Duodenal mucosa (tissue), 2 donors: ENCODE data around the gene TRAM2.
A peak's percentile ranks its signal among the peaks of the same experiment; 100 is the strongest.

Experiments used
- H3K27ac ChIP-seq: one replicate; pipeline ENCODE4 v1.7.0; 2013; ENCODE audit warnings: low read depth, low read length
- H3K27me3 ChIP-seq, 2 donors: one replicate each; pipeline ENCODE4 v1.7.0; 2013; ENCODE audit warnings: low read length in 2 of 2, control low read depth in 1 of 2; ENCODE audit not compliant: insufficient read depth in 2 of 2, control insufficient read depth in 1 of 2
- H3K36me3 ChIP-seq, 2 donors: one replicate each; pipeline ENCODE4 v1.7.0; 2013; ENCODE audit warnings: low read length in 2 of 2, control low read depth in 1 of 2; ENCODE audit not compliant: insufficient read depth in 2 of 2, control insufficient read depth in 1 of 2
- H3K4me1 ChIP-seq, 2 donors: one replicate each; pipeline ENCODE4 v1.7.0; 2013; ENCODE audit warnings: low read length in 2 of 2, control low read depth in 1 of 2; ENCODE audit not compliant: insufficient read depth in 2 of 2, control insufficient read depth in 1 of 2
- H3K4me3 ChIP-seq, 2 donors: one replicate each; pipeline ENCODE4 v1.7.0; 2013; ENCODE audit warnings: low read length in 2 of 2, low read depth in 1 of 2
- H3K9ac ChIP-seq, 2 donors: one replicate each; pipeline ENCODE4 v1.7.0; 2013; ENCODE audit warnings: low read length in 2 of 2, low read depth in 1 of 2
- H3K9me3 ChIP-seq, 2 donors: one replicate each; pipeline ENCODE4 v1.7.0; 2013; ENCODE audit warnings: low read length in 2 of 2, control low read depth in 1 of 2; ENCODE audit not compliant: control insufficient read depth in 1 of 2

TRAM2 gene

GRCh38 chr6:52571099-52571755 lies 5.6 kb downstream of the TRAM2 start:
- no peaks in the 10 kb centered on the region for H3K36me3 ChIP-seq
- H3K27me3 ChIP-seq, result no peaks in the 10 kb centered on the region
- no peaks in the 10 kb centered on the region for H3K9me3 ChIP-seq
- no peak overlapping the region for H3K27ac ChIP-seq
- peaks cover 44 to 59% of the 10 kb centered on the region in 2 donors for H3K4me1 ChIP-seq
- no peak overlapping the region for H3K4me3 ChIP-seq
- H3K9ac ChIP-seq, result no peak overlapping the region

- Histone ChIP-seq H3K27me3 (no peaks in the 10 kb centered on the region), H3K4me3 (no peak overlapping the region), H3K9me3 (no peaks in the 10 kb centered on the region), H3K9ac (no peak overlapping the region), H3K4me1 (peaks cover 46 to 59% of the 10 kb centered on the region in 2 donors), H3K27ac (no peak overlapping the region), H3K36me3 (no peaks in the 10 kb centered on the region)
Measured at GRCh38 chr6:52570291-52570700, 6.6 kb downstream of the TRAM2 start.

GRCh38 chr6:52568320-52568719 lies 8.5 kb downstream of the TRAM2 start:
- no peaks in the 10 kb centered on the region for H3K36me3 ChIP-seq
- no peak overlapping the region for H3K4me3 ChIP-seq
- peaks cover 45 to 56% of the 10 kb centered on the region in 2 donors for H3K4me1 ChIP-seq
- no peaks in the 10 kb centered on the region for H3K27me3 ChIP-seq
- no peak overlapping the region for H3K27ac ChIP-seq
- no peaks in the 10 kb centered on the region for H3K9me3 ChIP-seq
- no peak overlapping the region for H3K9ac ChIP-seq

DNA sequence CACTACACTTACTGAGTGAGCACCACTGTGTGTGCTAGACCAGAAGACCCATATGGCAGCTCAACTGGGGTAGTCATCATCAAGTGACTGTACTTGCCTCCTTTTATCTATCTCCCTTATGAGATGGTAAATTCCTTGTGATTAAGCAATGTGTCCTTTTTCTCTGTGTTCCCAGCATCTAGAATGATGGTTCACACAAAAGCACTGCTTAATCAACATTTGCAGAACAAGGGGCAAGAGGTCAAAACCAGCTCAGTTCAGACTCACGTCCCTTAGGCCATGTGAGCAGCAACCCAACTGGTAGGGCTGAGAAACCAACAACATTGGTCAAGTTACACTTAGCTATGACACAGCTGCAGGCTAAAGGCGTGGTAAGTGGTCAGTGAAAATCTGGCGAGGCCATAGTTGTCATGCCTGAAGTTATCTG lies 10.0 kb downstream of the TRAM2 start:
- no peaks in the 10 kb centered on the region for H3K36me3 ChIP-seq
- H3K27ac ChIP-seq, result peak overlapping the region; percentile 17

GRCh38 chr6:52566201-52566600 lies 10.7 kb downstream of the TRAM2 start:
- Histone ChIP-seq H3K9ac (no peak overlapping the region), H3K27ac (peak overlapping the region; percentile 17), H3K4me3 (no peak overlapping the region), H3K4me1 (peaks cover 49 to 50% of the 10 kb centered on the region in 2 donors), H3K9me3 (no peaks in the 10 kb centered on the region), H3K27me3 (no peaks in the 10 kb centered on the region), H3K36me3 (no peaks in the 10 kb centered on the region)

More for the DNA sequence above, 10.0 kb downstream of the TRAM2 start:
- no peaks in the 10 kb centered on the region for H3K9me3 ChIP-seq
- H3K4me1 ChIP-seq, result peaks cover 50 to 54% of the 10 kb centered on the region in 2 donors
- H3K9ac ChIP-seq, result no peak overlapping the region
- H3K27me3 ChIP-seq, result no peaks in the 10 kb centered on the region
- no peak overlapping the region for H3K4me3 ChIP-seq

DNA sequence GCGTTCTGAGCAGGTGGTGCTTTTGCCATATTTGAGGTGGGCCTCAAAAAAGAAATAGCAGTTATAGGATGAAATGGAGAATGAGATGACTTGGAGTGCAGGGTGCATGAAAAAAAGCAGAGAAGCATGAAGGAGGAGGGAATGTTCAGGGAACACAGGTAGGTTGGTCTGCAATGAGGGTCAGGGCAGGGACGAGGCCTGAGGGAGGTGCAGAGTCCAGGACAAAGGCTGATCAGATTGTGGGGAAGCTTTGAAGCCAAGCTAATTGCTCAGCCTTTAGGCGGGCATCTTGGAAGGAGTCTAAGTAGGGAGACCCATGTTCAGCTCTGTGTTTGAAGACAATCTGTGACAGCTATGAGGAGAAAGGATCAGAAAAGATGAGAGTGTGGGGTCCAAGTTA lies 12.0 kb downstream of the TRAM2 start:
- Histone ChIP-seq H3K4me3 (no peak overlapping the region), H3K9me3 (no peaks in the 10 kb centered on the region), H3K27ac (no peak overlapping the region), H3K9ac (no peak overlapping the region), H3K36me3 (no peaks in the 10 kb centered on the region), H3K4me1 (peaks cover 50 to 54% of the 10 kb centered on the region in 2 donors), H3K27me3 (no peaks in the 10 kb centered on the region)

- H3K4me1 ChIP-seq, result peaks cover 48 to 61% of the 10 kb centered on the region in 2 donors
- H3K27ac ChIP-seq, result no peak overlapping the region
- H3K9me3 ChIP-seq, result no peaks in the 10 kb centered on the region
- H3K27me3 ChIP-seq, result no peaks in the 10 kb centered on the region
- no peaks in the 10 kb centered on the region for H3K36me3 ChIP-seq
- H3K9ac ChIP-seq, result no peak overlapping the region
- H3K4me3 ChIP-seq, result no peak overlapping the region
Measured at GRCh38 chr6:52562911-52563310, 13.9 kb downstream of the TRAM2 start.

GRCh38 chr6:52560462-52560861 lies 16.4 kb downstream of the TRAM2 start:
- Histone ChIP-seq H3K9ac (no peak overlapping the region), H3K27me3 (no peaks in the 10 kb centered on the region), H3K4me1 (peaks cover 30 to 44% of the 10 kb centered on the region in 2 donors), H3K27ac (no peak overlapping the region), H3K36me3 (no peaks in the 10 kb centered on the region), H3K4me3 (no peak overlapping the region), H3K9me3 (no peaks in the 10 kb centered on the region)

DNA sequence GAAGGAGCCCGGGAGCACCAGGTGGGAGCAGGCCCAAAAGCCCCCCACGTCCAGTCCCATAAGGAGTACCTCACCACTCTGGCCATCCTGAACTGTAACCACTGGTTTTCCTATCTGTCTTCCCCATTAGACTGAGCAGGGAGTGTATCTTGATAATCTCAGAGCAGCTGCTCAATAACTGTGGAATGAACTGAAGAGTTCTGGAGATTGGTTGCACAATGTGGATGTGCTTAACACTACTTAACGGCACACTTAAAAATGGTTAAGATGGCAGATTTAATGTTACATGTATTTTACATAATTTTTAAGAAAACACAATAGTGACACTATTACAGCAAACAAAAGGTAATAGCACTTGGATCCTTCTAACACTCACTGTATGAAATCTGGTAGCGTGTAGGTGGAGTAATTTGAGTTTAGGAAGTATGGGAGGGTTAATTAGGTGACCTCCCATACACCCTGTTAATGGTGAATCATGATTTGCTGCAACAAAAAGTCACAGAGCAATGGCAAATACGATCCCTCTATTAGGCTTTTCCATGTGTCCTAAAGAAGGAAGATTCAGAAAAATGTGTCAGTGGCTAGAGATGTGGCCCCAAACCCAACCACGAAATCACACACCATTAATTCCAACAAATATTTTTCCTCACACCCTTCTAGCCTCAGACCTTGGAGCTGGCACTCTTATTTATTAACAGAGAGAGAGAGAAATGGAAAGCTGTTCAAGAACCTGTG lies 18.4 kb downstream of the TRAM2 start:
- H3K4me3 ChIP-seq, result no peak overlapping the region
- no peak overlapping the region for H3K27ac ChIP-seq
- H3K36me3 ChIP-seq, result no peaks in the 10 kb centered on the region
- peaks cover 13 to 29% of the 10 kb centered on the region in 2 donors for H3K4me1 ChIP-seq
- no peaks in the 10 kb centered on the region for H3K9me3 ChIP-seq
- peak overlapping the region in 1 of 2 donors; percentile 11 for H3K9ac ChIP-seq
- no peaks in the 10 kb centered on the region for H3K27me3 ChIP-seq

DNA sequence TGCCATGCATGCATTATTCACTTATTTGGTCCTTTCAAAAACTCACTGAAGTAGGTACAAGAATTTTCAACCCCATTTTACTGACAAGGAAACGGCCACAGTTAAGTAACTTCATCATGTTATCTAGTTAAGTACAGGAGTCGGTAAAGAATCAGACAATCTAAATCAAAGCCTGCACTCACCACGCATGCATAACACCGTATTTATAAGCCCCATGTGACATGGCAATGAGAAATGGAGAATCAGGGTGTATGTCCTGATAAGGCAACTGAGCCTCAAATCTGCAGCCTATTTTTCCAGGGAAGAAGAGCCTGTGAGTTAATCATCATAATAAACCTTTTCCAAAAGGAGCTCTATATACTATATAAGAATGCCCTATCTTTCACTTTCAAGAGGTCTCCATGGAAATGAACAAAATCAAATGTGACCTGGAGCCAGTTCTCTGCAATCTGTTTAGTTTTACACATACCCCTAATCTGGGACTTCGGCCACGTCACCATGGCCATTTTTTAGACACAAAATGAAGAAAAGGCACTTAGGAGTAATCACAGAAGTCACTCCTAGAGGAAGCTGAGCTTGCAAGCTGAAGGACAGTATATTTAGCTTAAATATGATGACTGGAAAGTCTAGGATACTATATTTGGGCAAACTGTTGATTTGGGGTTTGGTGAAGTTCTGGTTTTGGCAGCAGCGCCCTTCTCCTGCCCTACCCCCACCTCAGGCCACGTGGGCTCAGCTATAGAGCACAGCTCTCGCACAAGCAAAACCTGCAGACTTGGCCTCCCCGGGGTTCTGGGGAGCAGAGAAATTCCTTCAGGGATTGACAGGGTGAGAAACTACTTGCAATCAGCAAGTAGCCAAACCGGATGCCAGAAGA lies 19.2 kb downstream of the TRAM2 start:
- Histone ChIP-seq H3K27ac (no peak overlapping the region), H3K4me3 (no peak overlapping the region), H3K9me3 (no peaks in the 10 kb centered on the region), H3K36me3 (no peaks in the 10 kb centered on the region), H3K27me3 (no peaks in the 10 kb centered on the region), H3K9ac (peak overlapping the region in 1 of 2 donors; percentile 11), H3K4me1 (peaks cover 10 to 31% of the 10 kb centered on the region in 2 donors)
